GM18951 (cell line): ENCODE results near the gene MCCD1.

Source experiments
- POLR2A ChIP-seq: IDR thresholded peaks from 4 replicates; pipeline ENCODE4 v1.6.1; 2011; ENCODE audit warnings: mild to moderate bottlenecking; ENCODE audit not compliant: insufficient read length, insufficient read depth; ENCODE audit errors: extremely low read depth
- in situ Hi-C: fragments of 300-500 bp; cut with MboI; formaldehyde crosslinking; loops from one replicate; pipeline ENCODE4 v1.12.0; 2022; ENCODE audit warnings: low sequenced_read_pairs, mixed read lengths, inconsistent platforms; ENCODE audit not compliant: unreplicated experiment

MCCD1 gene

DNA sequence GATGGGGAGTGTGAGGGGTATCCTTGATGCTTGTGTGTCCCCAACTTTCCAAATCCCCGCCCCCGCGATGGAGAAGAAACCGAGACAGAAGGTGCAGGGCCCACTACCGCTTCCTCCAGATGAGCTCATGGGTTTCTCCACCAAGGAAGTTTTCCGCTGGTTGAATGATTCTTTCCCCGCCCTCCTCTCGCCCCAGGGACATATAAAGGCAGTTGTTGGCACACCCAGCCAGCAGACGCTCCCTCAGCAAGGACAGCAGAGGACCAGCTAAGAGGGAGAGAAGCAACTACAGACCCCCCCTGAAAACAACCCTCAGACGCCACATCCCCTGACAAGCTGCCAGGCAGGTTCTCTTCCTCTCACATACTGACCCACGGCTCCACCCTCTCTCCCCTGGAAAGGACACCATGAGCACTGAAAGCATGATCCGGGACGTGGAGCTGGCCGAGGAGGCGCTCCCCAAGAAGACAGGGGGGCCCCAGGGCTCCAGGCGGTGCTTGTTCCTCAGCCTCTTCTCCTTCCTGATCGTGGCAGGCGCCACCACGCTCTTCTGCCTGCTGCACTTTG lies 46.7 kb downstream of the MCCD1 start, which contains the start of gene TNF:
Gene TNF, plus strand, starts transcription at position 231 of the 567 bp plus-strand sequence. Its CDS starts 177 bp downstream, at position 408.
- in situ Hi-C loops: no loop called here
- TF ChIP-seq POLR2A: peak; percentile 100

DNA sequence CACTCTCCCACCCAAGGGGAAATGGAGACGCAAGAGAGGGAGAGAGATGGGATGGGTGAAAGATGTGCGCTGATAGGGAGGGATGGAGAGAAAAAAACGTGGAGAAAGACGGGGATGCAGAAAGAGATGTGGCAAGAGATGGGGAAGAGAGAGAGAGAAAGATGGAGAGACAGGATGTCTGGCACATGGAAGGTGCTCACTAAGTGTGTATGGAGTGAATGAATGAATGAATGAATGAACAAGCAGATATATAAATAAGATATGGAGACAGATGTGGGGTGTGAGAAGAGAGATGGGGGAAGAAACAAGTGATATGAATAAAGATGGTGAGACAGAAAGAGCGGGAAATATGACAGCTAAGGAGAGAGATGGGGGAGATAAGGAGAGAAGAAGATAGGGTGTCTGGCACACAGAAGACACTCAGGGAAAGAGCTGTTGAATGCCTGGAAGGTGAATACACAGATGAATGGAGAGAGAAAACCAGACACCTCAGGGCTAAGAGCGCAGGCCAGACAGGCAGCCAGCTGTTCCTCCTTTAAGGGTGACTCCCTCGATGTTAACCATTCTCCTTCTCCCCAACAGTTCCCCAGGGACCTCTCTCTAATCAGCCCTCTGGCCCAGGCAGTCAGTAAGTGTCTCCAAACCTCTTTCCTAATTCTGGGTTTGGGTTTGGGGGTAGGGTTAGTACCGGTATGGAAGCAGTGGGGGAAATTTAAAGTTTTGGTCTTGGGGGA lies 47.4 kb downstream of the MCCD1 start:
- in situ Hi-C loops: no loop called here
- TF ChIP-seq POLR2A: no peak

DNA sequence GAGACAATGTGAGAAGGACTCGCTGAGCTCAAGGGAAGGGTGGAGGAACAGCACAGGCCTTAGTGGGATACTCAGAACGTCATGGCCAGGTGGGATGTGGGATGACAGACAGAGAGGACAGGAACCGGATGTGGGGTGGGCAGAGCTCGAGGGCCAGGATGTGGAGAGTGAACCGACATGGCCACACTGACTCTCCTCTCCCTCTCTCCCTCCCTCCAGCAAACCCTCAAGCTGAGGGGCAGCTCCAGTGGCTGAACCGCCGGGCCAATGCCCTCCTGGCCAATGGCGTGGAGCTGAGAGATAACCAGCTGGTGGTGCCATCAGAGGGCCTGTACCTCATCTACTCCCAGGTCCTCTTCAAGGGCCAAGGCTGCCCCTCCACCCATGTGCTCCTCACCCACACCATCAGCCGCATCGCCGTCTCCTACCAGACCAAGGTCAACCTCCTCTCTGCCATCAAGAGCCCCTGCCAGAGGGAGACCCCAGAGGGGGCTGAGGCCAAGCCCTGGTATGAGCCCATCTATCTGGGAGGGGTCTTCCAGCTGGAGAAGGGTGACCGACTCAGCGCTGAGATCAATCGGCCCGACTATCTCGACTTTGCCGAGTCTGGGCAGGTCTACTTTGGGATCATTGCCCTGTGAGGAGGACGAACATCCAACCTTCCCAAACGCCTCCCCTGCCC lies 48.3 kb downstream of the MCCD1 start:
- peak; percentile 62 for TF ChIP-seq POLR2A
- in situ Hi-C loops: no loop called here

DNA sequence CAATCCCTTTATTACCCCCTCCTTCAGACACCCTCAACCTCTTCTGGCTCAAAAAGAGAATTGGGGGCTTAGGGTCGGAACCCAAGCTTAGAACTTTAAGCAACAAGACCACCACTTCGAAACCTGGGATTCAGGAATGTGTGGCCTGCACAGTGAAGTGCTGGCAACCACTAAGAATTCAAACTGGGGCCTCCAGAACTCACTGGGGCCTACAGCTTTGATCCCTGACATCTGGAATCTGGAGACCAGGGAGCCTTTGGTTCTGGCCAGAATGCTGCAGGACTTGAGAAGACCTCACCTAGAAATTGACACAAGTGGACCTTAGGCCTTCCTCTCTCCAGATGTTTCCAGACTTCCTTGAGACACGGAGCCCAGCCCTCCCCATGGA lies 48.8 kb downstream of the MCCD1 start:
- TF ChIP-seq POLR2A: no peak
- in situ Hi-C loops: no loop called here

DNA sequence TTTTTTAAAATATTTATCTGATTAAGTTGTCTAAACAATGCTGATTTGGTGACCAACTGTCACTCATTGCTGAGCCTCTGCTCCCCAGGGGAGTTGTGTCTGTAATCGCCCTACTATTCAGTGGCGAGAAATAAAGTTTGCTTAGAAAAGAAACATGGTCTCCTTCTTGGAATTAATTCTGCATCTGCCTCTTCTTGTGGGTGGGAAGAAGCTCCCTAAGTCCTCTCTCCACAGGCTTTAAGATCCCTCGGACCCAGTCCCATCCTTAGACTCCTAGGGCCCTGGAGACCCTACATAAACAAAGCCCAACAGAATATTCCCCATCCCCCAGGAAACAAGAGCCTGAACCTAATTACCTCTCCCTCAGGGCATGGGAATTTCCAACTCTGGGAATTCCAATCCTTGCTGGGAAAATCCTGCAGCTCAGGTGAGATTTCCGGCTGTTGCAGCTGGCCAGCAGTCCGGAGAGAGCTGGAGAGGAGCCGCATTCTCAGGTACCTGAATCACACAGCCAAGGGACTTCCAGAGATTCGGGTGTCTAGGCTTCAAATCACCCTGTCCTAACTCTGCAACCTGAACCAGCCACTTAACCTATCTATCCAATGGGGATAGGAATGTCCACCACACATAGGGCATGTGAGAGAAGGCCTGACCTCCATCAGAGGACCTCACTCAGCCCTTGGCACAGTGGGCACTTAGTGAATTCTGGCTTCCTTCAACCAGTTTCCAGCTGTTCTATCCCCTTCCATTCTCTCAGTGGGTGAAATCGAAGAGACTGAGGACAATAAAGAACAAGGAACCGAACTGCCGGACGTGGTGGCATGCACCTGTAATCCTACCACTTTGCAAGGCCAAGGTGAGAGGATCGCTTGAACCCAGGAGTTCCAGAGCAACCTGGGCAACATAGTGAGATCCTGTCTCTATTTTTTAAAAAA lies 49.7 kb downstream of the MCCD1 start:
- in situ Hi-C loops: no loop called here
- TF ChIP-seq POLR2A: peak; percentile 27

DNA sequence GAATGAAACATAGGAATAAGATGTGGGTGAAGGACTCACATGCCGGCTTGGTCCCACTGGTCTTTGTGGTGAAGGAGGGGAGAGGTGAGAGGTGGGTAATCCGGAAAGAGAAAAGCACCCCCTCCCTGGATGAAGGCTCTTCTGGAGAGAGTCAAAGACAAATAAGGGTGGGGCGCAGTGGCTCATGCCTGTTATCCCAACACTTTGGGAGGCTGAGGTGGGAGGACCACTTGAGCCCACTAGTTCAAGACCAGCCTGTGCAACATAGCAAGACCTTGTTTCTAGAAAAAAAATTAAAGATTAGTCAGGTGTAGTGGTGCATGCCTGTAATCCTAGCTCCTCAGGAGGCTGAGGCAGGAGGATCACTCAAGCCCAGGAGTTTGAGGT lies 50.4 kb downstream of the MCCD1 start:
- TF ChIP-seq POLR2A: no peak
- in situ Hi-C loops: no loop called here
